B cell (primary cell): ENCODE data around the gene CAMSAP2. TPM values are rescaled to one million over a fixed set of nuclear protein-coding genes. Genes with fewer than 3 reads are reported as not detected.

ENCODE experiments used
- ATAC-seq: fragments of 200-7000 bp; cut with Tn5 transposase; one replicate; pipeline ENCODE4 v1.10.0; 2021; ENCODE audit warnings: low read depth, mild to moderate bottlenecking, moderate number of reproducible peaks, moderate library complexity
- CTCF ChIA-PET: fragments of 350-600 bp; sonication (Branson Sonifier 250); formaldehyde crosslinking; loops from one replicate; lab custom pipeline; 2021; ENCODE audit warnings: antibody characterized with exemption, inconsistent platforms; lab: Charles Lee
- POLR2A ChIA-PET: fragments of 350-600 bp; sonication (Branson Sonifier 250); formaldehyde crosslinking; loops from one replicate; lab custom pipeline; 2021; ENCODE audit warnings: antibody characterized with exemption; lab: Charles Lee
- DNase-seq: peaks from one replicate; pipeline ENCODE4 v3.0.0; 2013
- H2AFZ ChIP-seq: 2 replicates; pipeline ENCODE4 v1.6.1; 2012; ENCODE audit warnings: mild to moderate bottlenecking, low read depth, low read length; ENCODE audit not compliant: insufficient read depth, poor library complexity, severe bottlenecking
- H3K27ac ChIP-seq, 2 donors: 1 replicate in 1 of 2; 2 replicates in 1 of 2; pipeline ENCODE4 v1.5.1; 2012 to 2013; ENCODE audit warnings: low read length in 2 of 2, mild to moderate bottlenecking in 2 of 2, moderate library complexity in 1 of 2
- H3K27me3 ChIP-seq, 4 experiments: fragments of 200-600 bp in 1 of 4; sonication (generic) in 1 of 4; replicated peaks in 1 of 4; 1 replicate in 2 of 4; 2 replicates in 2 of 4; pipeline versions ENCODE4 v1.6.1 to v1.7.0; 2013 to 2016; ENCODE audit warnings: low read length in 3 of 4, mild to moderate bottlenecking in 2 of 4, mixed read lengths in 1 of 4, moderate library complexity in 1 of 4; ENCODE audit not compliant: insufficient read depth in 4 of 4, control insufficient read depth in 3 of 4; ENCODE audit errors: control extremely low read depth in 1 of 4
- H3K36me3 ChIP-seq, 2 experiments: replicated peaks in 1 of 2; 1 replicate in 1 of 2; 2 replicates in 1 of 2; pipeline versions ENCODE4 v1.6.1 to v1.7.1; 2013; ENCODE audit warnings: low read length in 1 of 2; ENCODE audit not compliant: insufficient read depth in 2 of 2, control insufficient read depth in 1 of 2; ENCODE audit errors: control extremely low read depth in 1 of 2, extremely low read depth in 1 of 2
- H3K4me1 ChIP-seq, 2 donors: fragments of 200-600 bp in 1 of 2; sonication (generic) in 1 of 2; 1 replicate in 1 of 2; 2 replicates in 1 of 2; pipeline versions ENCODE4 v1.5.1 to v1.6.1; 2013 to 2017; ENCODE audit warnings: low read length in 2 of 2; ENCODE audit not compliant: control insufficient read depth in 2 of 2, insufficient read depth in 2 of 2
- H3K4me2 ChIP-seq: replicated peaks from 2 replicates; pipeline ENCODE3; 2012; ENCODE audit warnings: mild to moderate bottlenecking, low read depth, low read length; ENCODE audit not compliant: poor library complexity, severe bottlenecking
- H3K4me3 ChIP-seq, 5 experiments: fragments of 200-600 bp in 1 of 5; sonication (generic) in 1 of 5; 1 replicate in 3 of 5; 2 replicates in 2 of 5; pipeline versions ENCODE4 v1.5.1 to v1.7.0; 2011 to 2016; ENCODE audit warnings: low read length in 4 of 5, mild to moderate bottlenecking in 4 of 5, low read depth in 2 of 5, control low read depth in 1 of 5, moderate library complexity in 1 of 5; ENCODE audit not compliant: insufficient read depth in 1 of 5; ENCODE audit errors: control extremely low read depth in 1 of 5, extremely low read depth in 1 of 5
- H3K79me2 ChIP-seq: fragments of 200-600 bp; sonication (generic); one replicate; pipeline ENCODE4 v1.6.0; 2016; ENCODE audit warnings: low read length; ENCODE audit not compliant: control insufficient read depth, insufficient read depth
- H3K9ac ChIP-seq: fragments of 200-600 bp; sonication (generic); 2 replicates; pipeline ENCODE4 v1.6.1; 2017; ENCODE audit warnings: mild to moderate bottlenecking, low read length, moderate library complexity
- H3K9me3 ChIP-seq, 3 donors: one replicate each; pipeline versions ENCODE4 v1.6.1 to v1.7.1; 2013; ENCODE audit warnings: low read length in 2 of 3; ENCODE audit not compliant: control insufficient read depth in 2 of 3, insufficient read depth in 1 of 3; ENCODE audit errors: control extremely low read depth in 1 of 3
- H4K20me1 ChIP-seq: 2 replicates; pipeline ENCODE4 v1.6.0; 2012; ENCODE audit warnings: mild to moderate bottlenecking, low read length; ENCODE audit not compliant: insufficient read depth, control insufficient read depth, poor library complexity, severe bottlenecking
- H3K27ac Mint-ChIP-seq: one replicate; pipeline ENCODE4 v1.8.0; 2021; ENCODE audit warnings: mixed read lengths
- H3K27me3 Mint-ChIP-seq: one replicate; pipeline ENCODE4 v1.8.0; 2021; ENCODE audit warnings: mixed read lengths
- H3K4me1 Mint-ChIP-seq: one replicate; pipeline ENCODE4 v1.8.0; 2021; ENCODE audit warnings: mixed read lengths
- H3K4me3 Mint-ChIP-seq: one replicate; pipeline ENCODE4 v1.8.0; 2021; ENCODE audit warnings: mixed read lengths
- H3K9me3 Mint-ChIP-seq: one replicate; pipeline ENCODE4 v1.8.0; 2022; ENCODE audit warnings: mixed read lengths; ENCODE audit not compliant: insufficient read depth
- CTCF ChIP-seq: fragments of 200-600 bp; IDR thresholded peaks from one replicate; pipeline ENCODE4 v1.8.0; 2022; ENCODE audit warnings: antibody characterized with exemption, mild to moderate bottlenecking
- EZH2 ChIP-seq: IDR thresholded peaks from 2 replicates; pipeline ENCODE4 v1.6.1; 2012; ENCODE audit warnings: borderline replicate concordance, low read depth, mild to moderate bottlenecking, moderate library complexity, low read length; ENCODE audit not compliant: insufficient read depth, poor library complexity, severe bottlenecking
- WGBS: methylation state at CpG from one replicate; pipeline ENCODE4 v1.1.5; 2013; ENCODE audit warnings: missing lambda C conversion rate; ENCODE audit not compliant: insufficient coverage; 5-methylcytosine and 5-hydroxymethylcytosine counted together
- intact Hi-C: fragments of 100-400 bp; cut with micrococcal nuclease; formaldehyde crosslinking; loops from one replicate; pipeline ENCODE4 v1.10.0; 2022
- polyA plus RNA-seq: library from polyadenylated mRNA; depleted of rRNA; stranded (reverse); fragments of >200 nt; gene quantifications from 2 replicates; pipeline ENCODE4 v1.2.3, GENCODE V29; 2012
- total RNA-seq, 2 donors: library from RNA; stranded (reverse); fragments of 120-200 nt in 1 of 2; gene quantifications; 1 replicate in 1 of 2; 2 replicates in 1 of 2; pipeline versions ENCODE4 v1.2.3 to v1.2.4, GENCODE V29; 2013 to 2022

Gene CAMSAP2
- total and polyA plus RNA-seq, 2 donors (not counting 1 experiment from before 2014, with no cell fraction given): 0.10 to 2.1 TPM

DNA sequence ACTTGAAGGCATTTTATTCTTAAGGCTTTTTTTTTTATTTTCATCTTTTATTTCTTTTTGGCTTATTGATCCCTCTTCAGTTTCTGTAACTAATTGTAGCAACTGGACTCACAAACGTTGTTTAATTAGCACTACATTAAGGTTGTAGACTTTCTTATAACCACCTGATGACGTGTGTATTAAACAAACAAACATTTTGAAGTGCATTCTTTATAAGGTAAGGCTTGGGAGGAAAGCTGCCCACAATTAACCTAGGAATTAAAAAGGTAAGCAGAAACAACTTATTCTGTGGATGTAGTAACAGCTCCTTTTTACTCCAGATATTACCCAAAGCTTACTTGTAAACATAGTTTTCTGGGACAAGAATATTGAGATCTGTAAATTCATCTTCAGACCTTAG, 55.0 kb downstream of the CAMSAP2 start:
- peaks cover 3% of the 10 kb centered on the region for H3K9me3 Mint-ChIP-seq
- H3K4me2 ChIP-seq: no peak overlapping the region
- intact Hi-C loops: no loop called here
- H3K27me3 ChIP-seq: no peaks in the 10 kb centered on the region
- H3K36me3 ChIP-seq: no peaks in the 10 kb centered on the region
- H3K27ac Mint-ChIP-seq: no peak overlapping the region
- H3K27me3 Mint-ChIP-seq: peaks cover 8% of the 10 kb centered on the region
- POLR2A ChIA-PET: no interaction called here
- H3K9me3 ChIP-seq: peaks cover 0 to 1% (median 0%) of the 10 kb centered on the region in 3 donors
- no peak overlapping the region for H3K27ac ChIP-seq
- ATAC-seq (no peak), DNase-seq (no peak)
- H3K4me3 ChIP-seq: no peak overlapping the region
- no peaks in the 10 kb centered on the region for H4K20me1 ChIP-seq
- CTCF ChIA-PET: interaction anchor here (0.6 to 1.1 kb wide), 3 partner anchors 8 to 347 kb away, joined by 3 to 6 read pairs (median 3); no protein-coding TSS in a partner anchor
- WGBS: no CpG with 5 or more reads among the region's 2 CpGs
- H3K79me2 ChIP-seq: no peaks in the 10 kb centered on the region
- H3K9ac ChIP-seq: no peak overlapping the region
- H3K4me3 Mint-ChIP-seq: no peak overlapping the region
- H3K4me1 ChIP-seq: no peaks in the 10 kb centered on the region
- H3K4me1 Mint-ChIP-seq: no peaks in the 10 kb centered on the region
- H2AFZ ChIP-seq: no peak overlapping the region
- TF ChIP-seq EZH2 (no peak), CTCF (no peak)

GRCh38 chr1:200794506-200795065, 55.9 kb downstream of the CAMSAP2 start:
- ATAC-seq (no peak), DNase-seq (no peak)
- Histone ChIP-seq H3K79me2 (no peaks in the 10 kb centered on the region), H3K36me3 (no peaks in the 10 kb centered on the region), H4K20me1 (no peaks in the 10 kb centered on the region), H3K27ac (no peak overlapping the region), H3K9me3 (peaks cover 0 to 1% (median 0%) of the 10 kb centered on the region in 3 donors), H3K9ac (no peak overlapping the region), H3K4me2 (no peak overlapping the region), H3K4me1 (no peaks in the 10 kb centered on the region), H3K27me3 (no peaks in the 10 kb centered on the region), H2AFZ (no peak overlapping the region), H3K4me3 (no peak overlapping the region)
- intact Hi-C loops: no loop called here
- Mint-ChIP-seq H3K4me3 (no peak overlapping the region), H3K4me1 (no peaks in the 10 kb centered on the region), H3K9me3 (peaks cover 3% of the 10 kb centered on the region), H3K27ac (no peak overlapping the region), H3K27me3 (peaks cover 4% of the 10 kb centered on the region)
- ChIA-PET POLR2A (no interaction called here), CTCF (interaction anchor here (0.6 to 1.1 kb wide), 2 partner anchors 8 to 346 kb away, joined by 3 to 6 read pairs; no protein-coding TSS in a partner anchor)
- 100% methylated on average over 1 of the region's 1 CpG for WGBS
- TF ChIP-seq EZH2 (no peak), CTCF (no peak)
